ENCODE results near the gene DLG2.

Gene DLG2

DNA sequence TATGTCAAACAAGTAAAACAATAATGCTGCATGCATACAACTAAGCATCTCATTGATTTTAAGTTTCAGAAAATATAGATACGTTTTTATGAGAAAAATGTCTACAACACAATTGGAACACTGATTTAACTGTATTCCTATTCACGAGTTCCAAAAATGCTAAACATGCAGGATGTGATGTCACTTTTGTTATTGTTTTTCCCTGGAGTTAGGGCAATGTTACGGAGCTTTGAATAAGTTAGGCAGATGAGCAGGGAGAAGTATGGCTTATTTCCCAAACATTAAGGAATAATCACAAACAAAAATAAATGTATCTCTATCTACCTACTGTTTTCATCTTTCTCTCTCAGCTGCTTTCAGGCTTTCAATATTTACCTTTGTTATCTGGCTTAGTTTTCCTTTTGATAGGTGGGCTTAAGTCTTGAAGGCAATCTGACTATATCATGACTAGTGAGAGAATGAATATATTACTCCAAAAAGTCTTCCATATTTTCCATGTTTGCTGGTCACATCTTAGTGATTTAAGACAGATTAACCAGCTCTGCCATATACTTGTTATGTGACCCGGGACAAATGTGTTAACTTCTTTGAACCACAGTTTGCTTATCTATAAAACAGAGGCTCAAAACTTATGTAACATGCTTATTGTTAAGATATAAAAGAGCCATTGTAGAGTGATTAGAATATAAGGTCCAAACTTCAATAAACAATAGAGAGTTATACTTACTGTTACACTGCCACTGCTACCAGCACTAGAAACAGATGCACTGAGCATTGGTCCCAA is 1486.6 kb downstream of the DLG2 start:
- DNase-seq, result no peak

DNA sequence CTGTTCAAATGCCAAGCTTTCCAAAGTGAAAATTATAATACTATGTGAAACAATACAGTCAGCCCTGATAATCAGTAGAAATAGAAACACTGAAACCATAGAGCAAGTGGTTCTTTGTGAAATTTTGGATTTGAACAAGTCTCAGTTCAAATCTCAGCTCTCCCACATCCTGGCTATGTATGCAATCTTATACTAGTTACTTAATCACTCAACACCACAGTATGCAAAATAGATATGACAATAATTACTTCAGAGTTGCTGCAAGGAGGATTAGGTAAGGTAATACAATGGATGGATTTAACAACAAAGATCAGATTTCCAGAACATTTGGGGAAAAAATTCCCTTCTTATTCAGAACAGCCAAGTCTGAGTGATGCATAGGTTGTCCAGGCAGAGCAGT is 1489.2 kb downstream of the DLG2 start:
- DNase-seq, result no peak

DNA sequence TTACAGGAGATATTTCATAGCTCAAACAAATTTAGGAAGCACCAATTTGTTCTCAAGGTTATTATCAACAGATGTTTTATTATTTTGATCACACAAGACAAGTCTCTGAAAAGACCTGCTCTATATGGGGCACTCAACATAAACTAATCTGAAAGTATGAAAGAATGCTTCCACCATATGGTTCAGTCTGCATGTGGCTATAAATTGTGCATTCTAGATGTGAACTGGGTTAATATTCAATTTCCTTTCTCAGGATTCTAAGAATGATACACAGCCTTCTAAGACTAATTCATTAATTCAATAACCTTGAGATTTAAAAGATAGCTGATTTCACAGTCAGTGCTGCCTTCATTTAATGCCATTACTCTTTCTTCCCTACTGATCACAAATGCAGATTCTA is 1489.6 kb downstream of the DLG2 start:
- no peak for DNase-seq

DNA sequence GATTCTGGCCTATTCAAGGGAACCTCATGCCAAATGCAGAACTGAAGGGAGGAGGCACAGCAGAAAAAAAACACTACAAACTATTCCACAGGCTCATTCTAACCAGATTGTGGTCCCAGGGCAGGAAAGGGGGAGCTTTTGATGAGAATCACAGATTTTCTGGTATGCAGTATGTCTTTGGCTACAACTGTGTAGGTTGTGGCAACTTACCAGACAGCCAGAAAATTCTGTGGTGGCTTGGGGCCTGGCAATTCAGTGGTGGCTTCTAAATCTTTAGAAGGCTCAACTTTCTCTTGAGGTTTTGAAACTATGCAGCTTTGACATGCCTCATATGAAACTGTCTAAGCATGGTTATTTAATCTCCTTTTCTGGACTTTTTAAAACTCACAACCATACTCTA is 1490.2 kb downstream of the DLG2 start:
- DNase-seq, result no peak

DNA sequence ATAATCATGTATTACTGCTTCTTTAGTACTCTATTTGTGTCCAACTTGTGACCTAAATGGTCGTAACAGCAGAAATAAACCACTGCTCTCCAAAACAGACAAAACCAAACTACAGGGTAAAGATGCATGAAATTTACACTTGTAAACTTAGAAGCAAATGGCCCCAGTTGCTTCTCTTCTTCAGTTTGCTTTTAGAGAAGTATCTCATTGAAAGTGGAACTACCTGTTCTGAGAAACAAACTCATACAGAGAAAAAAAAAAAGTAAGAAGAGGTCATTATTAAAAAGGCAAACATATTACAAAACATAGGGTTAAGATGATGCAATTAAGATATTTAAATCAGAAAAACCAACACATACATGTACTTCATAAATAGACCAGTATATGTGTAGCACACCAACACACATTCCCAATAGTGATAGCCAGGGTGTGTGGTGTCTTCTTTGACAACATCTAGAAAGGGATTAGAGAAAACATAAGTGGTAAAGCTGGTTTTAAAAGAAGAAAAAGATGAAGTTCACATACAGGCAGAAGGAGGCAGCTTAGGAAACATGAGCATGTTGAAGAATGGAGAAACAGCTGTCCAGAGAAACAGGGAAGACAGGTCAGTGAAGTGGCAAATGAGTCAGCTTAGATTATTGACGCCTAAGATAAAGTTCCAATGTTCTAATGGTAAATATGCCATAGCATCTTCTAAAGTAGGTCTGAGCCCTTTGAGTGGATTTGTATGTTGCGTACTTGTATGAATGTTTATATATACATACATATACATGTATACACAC is 1496.3 kb downstream of the DLG2 start:
- no peak for DNase-seq

DNA sequence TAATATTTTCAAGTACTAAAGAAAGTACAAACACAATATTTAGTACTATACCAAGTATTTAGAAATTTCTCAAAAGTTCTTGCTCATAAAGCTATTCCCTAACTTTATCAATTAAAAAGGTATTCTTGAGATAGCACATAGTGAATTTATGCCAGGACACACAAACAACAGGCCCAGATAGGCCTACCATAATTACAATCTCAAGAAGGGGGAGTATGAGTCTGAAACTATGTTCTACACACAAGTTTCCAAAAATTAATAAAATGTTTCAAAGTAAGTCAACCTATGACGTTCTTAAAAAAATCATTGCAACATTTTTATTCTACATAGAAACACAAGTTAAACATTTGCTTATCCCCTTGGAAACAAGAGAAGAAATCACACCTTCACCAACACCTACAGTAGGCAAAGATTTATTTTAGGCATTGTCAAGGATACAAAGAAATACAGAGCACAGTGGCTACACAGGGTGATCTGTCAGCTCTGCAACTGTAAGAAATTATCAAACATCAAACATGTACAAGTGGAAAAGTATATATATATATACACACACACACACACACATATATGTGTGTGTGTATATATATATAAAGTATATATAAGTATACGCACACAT is 1497.1 kb downstream of the DLG2 start:
- no peak for DNase-seq

DNA sequence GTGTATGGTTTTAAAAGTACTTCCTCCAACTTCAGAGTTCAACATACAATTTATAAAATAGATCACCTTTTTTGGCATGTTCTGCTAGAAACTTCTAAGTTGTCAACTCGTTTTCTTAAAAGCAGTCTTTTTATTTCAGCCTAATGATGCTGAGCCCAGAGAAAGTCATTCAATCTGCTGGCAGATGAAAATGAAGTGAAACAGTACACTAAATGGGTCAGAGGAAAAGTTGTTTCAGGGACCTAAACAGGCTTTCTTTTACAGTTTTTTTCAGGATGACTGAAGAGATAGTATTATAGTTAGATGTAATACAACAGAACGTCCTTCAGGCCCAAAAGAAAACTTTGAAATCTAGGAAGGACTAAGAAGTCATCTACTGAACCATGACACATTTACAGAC is 1498.3 kb downstream of the DLG2 start:
- no peak for DNase-seq

DNA sequence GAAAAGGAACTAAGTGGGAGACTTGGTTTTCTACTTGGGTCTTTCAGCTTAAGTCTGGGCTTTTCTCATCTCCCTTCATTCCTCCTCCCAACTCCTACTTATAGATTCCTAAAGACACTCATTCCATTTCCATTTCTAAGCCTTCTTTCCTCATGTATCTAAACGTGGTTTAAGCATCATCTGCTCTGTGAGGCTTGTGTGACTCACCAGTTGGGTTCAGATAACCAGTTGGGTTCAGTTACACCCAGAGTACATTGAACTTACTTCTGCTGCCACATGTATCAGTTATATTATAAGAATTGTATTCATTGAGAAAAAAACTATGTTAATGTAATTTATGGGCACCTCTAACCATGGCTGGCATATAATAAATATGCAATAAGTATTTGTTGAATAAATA is 1509.8 kb downstream of the DLG2 start:
- no peak for DNase-seq

DNA sequence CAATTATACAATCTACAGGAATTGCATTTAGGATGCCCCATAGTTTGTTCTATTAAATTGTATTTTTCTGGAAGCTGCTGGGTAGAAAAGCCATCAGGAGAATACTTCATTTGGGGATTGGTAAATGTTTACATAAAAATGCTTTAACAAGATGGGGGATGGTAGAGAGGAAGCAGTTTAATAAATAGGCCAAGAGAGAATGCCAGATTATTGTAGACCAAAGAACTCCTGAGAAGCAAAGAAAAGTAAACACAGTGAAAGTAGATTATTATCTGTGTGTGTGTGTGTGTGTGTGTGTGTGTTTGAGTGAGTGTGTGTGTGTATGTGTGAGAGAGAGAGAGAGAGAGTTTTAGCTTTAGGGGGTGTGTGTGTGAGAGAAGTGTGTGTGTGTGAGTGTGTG is 1520.6 kb downstream of the DLG2 start:
- no peak for DNase-seq

DNA sequence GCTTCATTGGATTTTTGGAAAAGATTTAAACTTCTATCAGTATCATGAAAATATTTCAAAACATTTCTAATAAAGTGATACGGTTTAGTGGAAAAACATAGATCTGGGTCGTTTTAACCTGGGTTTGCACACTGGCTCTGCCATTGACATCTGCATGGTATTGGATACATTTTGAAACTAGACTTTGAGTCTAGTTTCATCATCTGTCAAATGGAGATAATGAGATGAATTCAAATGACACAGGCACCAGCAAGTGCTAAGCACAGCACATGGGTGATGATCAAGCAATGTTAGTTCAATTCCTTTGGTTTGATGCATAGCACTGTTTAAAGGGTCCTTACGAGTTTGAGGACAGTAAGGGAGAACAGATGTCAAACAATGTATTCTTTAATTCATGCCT is 1522.0 kb downstream of the DLG2 start:
- DNase-seq, result no peak

DNA sequence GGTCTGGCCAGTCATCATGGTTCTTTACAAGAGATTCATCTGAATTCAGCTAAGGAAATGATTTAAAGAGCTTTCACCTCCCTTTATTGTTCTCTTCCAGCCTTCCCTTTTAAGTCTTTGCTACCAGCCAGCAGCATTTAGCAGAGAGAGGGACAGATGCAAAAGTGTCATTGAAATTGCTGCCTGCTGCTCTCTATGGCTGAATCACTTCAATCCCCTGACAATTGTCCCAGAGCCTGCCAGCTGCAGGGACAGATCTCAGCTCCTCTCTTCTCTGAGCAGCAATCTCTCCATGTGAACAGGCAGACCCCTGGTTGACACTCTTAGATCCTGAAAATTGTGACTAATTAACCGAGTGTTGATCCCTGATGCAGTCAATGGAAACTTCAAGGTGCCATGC is 1524.0 kb downstream of the DLG2 start:
- DNase-seq, result no peak

DNA sequence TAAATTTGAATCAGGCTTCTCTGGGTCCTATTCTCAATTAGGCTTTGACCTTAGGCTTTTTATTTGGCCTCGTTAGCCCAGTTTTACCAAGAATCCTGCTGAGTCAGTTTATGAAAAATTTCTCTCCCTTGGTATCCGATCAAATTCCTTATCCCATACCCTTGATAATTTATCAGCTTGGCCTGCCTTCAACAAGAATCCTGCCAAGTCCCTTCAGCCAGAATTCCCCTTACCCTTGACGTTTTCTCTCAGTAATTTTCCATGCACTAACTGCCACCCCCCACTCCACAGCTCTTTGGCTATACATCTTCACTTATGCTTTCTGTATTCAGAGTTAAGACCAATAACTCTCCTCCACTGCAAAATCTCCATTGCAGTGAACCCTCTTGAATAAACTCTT is 1530.0 kb downstream of the DLG2 start:
- no peak for DNase-seq

DNA sequence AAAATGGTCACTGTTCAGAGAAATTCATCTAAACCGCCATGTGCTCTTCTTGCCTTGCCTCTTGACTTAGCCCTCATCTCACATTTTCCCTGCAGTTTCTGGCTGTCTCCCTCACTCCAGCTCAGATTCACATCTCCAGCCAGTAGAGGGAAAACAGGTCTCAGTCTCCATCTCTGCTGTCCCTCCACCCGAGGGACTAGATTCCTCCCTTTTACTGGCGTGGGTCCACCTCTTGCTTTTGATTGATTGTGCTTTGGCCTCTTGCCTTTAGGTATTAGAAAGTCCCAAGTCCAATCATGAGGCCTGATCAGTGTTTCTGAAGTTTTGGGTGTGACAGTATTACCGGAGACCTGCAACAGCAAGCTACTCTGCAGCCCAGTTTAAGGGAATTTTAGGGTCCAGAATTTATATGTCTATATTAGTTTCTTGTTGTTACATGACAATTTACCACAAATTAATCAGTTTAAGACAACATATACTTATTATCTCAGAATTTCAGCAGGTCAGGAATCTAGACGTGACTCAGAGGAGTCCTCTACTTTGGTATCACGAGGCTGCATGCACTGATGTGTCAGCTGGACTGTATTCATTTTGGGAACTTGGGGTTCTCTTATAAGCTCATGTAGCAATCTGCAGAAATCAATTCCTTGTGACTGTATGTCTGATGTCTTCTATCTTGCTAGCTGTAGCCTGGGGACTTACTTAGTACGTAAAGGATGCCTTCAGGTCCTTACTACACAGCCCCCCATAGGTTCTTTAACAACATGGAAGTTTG is 1535.7 kb downstream of the DLG2 start:
- DNase-seq, result no peak

DNA sequence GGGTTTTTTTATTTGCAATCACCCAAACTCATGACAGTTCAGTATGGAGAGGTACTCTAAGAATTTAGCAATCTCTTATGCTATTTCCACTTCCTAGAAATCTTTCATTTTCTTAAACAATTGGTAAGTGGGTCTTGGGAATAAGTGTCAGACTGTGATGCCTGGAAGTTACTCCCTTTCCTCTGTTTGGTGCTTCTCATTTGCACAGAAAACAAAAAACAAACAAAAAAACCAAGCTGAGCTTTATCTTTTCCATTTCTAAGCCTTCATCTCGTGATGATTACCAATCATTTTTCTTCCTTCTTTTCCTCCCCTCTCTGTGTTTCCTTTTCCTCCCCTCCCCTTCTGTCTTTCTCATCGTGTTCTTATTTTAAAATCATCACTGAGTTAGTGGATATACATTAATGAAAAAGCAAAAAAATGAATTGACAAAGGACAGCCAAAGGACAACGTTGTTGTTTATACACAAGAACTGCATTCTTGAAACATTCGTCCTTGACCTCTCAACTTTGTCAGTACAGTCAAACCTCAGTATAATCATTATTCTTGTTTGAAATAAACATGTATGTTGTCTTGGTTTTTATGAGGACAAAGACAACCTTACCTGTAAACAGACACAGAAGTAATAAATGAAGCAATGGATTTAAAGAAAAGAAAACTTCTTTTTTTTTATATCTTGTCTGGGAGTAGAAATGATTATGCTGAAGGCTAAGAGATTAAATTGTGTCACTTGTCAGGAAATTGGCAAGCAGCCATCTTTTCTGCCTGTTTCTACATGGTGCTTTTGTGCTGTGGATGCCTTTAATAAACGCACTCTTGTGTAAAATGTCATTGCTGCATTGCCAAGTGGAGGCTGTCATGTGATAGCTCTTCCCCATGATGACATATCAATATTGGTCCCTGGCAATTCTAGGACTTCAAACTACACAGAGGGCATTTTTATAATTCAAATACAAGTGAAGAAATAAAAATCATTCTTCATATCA is 1537.8 kb downstream of the DLG2 start:
- DNase-seq, result peak; percentile 23

DNA sequence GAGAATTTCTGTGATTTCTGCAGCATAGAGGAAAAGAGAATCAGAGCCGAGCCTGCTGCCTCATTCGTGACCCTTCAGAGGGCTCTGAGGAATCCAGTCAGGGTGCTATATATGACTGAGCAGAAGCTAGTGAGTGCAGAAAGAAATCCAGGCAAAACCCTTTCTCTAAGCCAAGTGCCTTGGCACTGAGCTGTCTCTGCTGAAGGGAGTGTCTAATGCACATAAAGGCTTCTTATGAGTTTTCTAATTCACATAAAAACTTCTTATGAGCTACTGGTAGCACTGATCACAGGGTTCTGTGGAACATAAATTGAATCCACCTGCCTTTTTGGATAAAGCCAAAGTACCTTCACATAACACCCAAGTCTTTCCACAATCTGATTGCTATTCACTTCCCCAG is 1555.3 kb downstream of the DLG2 start:
- no peak for DNase-seq

DNA sequence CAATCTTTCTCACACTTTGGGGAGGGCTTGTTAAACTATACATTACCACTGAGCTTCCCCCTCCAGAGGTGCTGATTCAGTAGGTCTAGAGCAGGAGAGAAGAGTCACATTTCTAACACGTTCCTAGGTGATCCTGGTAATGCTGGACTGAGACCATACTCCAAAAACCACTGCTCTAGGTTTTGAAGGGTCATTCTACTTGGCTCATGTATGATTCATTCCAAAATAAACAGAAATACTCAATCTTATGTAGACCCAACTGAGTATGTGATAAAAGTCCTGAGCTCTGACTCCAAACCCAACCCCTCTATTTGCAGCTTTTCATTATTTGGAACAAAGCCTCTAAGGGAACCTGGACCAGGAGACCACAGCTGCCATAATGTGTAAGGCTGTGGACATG is 1558.1 kb downstream of the DLG2 start:
- no peak for DNase-seq

DNA sequence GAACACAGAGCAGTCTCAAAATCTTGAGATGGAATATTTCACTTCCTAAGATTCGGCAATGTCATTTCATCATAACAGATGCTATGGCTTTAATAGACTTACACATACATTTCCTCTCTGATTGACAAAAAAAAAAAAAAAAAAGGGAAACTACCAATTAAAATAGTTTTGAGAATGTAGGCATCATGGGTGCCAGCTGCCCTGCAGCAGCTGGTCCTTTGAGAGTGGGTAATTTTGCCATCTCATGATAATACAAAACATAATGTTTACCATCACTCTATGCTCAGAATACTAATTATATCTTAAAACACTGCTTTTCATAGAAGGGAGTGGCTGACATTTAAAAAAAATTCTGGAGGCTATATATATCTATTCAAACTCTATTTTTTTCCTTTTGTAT is 1565.4 kb downstream of the DLG2 start:
- peak; percentile 23 for DNase-seq

DNA sequence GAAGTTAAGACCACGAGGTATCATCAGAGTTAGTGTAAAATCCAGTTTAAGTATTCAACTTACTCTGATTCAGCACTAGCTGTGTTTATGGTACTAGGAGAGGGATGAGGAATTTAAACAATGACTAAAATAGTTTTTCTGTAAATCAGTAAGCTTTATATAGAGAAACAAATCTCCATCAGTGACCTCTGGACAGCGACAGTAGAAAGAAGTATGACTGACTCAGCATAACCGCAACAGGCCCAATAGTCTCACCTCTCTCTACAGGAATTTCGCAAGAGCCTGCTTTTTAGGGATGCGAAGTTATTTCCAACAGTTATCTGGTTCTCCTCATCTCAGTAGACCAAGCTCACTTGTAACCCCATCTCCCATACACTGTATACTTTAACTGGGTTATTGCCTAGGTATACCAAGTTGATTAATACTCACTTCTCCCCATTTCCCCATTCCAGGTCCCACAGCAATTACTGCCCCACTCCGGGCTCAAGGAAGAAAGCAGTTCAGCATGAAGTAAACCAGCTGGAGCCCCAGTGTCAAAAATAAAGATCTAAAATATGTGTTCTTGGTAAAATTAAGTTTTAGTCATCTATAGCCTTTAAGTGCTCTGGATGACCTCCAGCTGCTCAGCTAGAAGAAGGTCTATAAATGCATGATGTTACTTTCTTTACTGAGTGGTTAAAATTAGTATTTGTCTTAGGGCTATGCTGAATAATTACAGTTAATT is 1570.3 kb downstream of the DLG2 start:
- no peak for DNase-seq

DNA sequence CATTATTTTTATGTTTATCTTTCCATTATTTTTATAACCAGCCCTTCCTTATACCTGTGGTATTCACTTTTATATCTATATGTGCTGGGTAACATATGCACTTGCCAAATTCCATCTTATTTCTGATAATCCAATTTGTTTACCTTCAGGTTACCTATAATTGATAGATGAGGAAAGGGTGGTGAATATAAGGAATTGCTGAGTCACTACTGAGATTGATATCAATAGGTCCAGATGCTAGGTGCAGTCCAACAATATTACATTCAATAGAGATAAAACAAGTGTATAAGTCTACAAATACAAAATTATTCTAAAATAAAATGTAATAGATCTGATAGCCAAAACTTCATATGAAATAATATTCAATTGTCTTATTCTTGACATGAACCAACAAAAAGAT is 1582.0 kb downstream of the DLG2 start:
- DNase-seq, result no peak

DNA sequence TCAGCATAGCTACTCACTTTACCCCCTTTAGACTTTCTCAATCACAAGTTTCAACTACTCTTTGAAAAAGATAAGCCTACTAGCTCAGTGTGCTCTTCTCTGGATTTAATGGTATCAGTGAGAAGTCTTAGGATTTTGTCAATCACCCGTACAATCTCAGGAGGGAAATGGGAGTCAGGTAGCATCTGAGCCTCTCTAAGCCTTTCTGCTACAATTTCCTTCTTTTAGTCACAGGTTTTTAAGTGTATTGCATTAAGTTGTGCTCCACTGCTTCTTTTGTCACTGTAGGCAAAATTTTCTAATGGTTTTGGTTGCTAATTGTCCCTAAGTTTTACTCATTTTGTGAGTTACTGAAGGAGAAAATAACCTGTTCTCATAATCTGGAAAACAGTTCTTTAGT is 1582.4 kb downstream of the DLG2 start:
- DNase-seq, result no peak

DNA sequence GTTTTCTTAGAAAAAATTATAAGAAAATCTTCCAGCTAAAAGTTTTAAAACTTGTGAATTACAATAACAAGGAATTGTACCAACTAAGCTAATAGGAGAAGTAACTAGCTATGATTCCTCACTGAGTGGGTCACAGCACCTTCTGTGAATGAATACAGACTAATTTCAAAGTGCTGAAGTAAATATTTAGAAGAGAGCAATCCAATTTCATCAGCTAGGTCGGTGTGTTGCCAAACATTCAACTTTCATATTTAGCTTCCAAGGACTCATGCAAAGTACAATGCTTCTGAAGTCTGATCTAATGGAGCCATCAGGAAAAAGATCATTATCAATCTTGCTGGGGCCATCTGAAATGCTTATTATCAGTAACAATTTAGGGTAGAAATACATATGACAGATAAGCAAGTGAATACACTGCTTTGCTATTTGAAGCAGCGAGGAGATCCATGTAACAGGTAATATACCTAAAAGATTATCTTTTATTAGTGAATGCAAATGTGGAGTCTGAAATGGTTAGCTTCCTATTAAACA is 1590.4 kb downstream of the DLG2 start:
- no peak for DNase-seq
